VCaP (cell line): ENCODE data around the gene STAP2.

Experiments used
- H3K27ac ChIP-seq: fragments of 450-650 bp; 2 replicates; pipeline ENCODE4 v1.5.1; 2017
- CTCF ChIP-seq: fragments of 450-650 bp; conservative IDR thresholded peaks from 2 replicates; pipeline ENCODE4 v1.5.1; 2017; ENCODE audit warnings: mild to moderate bottlenecking, moderate library complexity

Gene STAP2

GRCh38 chr19:4284974-4285373 lies 53.7 kb downstream of the STAP2 start:
- no peak overlapping the region for H3K27ac ChIP-seq
- no peak for TF ChIP-seq CTCF

DNA sequence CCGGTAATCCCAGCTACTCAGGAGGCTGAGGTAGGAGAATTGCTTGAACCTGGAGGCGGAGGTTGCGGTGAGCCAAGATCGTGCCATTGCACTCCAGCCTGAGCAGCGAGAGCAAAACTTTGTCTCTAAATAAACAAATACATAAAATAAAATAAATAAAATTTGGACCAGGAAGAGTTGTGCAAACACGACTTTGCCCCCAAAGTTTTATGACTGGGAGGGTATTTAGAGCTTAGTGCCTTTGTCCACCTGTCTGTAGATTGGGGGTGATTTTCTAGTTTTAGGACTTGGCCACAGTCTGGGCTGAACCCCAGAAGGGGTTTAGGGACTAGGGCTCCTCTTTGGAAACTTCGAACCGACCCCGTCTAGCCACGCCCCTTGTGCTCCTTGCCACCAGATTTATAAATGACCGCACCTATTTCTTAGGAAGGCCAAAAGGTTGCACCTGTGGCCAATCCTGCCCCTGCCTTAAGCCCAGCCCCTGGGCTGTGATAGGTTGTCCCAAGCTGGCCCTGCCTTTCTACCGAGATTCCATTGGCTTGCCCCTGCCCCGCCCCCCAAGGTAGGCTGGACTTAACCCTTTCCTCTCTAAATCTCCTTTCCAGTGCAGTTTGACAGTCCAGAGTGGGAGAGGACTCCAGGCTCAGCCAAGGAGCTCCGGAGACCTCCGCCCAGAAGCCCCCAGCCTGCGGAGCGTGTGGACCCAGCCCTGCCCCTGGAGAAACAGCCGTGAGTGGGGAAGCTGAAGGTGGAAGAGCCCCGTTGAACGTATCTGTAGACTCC lies 54.3 kb downstream of the STAP2 start:
- no peak for TF ChIP-seq CTCF
- H3K27ac ChIP-seq, result no peak overlapping the region

GRCh38 chr19:4279530-4280422 lies 58.9 kb downstream of the STAP2 start:
- no peak overlapping the region for H3K27ac ChIP-seq
- no peak for TF ChIP-seq CTCF

DNA sequence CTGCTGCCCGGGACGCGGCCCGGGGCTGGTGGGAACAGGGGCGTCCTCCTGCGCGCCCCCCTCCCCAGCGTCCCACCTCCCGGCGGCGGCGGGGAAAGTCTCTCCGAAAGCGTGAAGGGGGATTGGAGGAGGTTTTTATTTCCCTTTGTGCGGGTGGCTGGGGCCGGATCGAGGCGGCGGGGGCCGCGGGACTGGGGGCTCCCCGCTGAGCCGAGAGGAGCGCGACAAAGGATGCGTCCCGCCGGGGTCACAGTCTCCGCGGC lies 59.4 kb downstream of the STAP2 start:
- H3K27ac ChIP-seq, result no peak overlapping the region
- no peak for TF ChIP-seq CTCF

- H3K27ac ChIP-seq, result no peak within 1 kb of the TSS
These were observed 60.0 kb downstream of the STAP2 start, which contains the start of gene SHD for GRCh38 chr19:4278419-4279266. SHD (plus strand) TSS chr19:4279266; CDS start chr19:4280064, 798 bp downstream.

DNA sequence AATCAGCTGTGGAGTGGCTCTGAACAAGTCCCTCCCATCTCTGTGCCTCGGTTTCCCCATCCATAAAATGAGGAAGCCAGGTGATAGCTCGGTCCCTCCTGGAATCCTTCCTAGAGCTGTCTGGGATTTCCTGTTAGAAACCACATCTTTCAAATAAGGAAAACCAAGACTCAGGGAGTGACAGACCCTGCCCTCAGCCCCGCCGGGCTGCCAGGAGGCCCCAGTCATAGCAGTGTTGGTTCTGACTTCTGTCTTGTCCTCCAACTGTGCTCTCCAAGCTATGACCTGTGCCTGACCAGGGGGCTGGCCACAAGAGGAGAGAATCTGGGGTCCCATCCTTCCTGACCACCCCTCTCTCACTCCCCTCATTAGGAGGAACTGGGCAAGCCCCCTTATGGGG lies 60.6 kb downstream of the STAP2 start:
- H3K27ac ChIP-seq, result no peak overlapping the region
- TF ChIP-seq CTCF, result no peak

More at GRCh38 chr19:4278419-4279266, 60.0 kb downstream of the STAP2 start, which contains the start of gene SHD:
- no peak for TF ChIP-seq CTCF
